VCaP (cell line): ENCODE data around the gene SEC16A.

Experiments
- H3K27ac ChIP-seq: fragments of 450-650 bp; 2 replicates; pipeline ENCODE4 v1.5.1; 2017
- TF ChIP-seq, protein P1 (sequence below): fragments of 450-650 bp; conservative IDR thresholded peaks from 2 replicates; pipeline ENCODE4 v1.5.1; 2017; ENCODE audit warnings: mild to moderate bottlenecking, moderate library complexity

Gene SEC16A

GRCh38 chr9:136474974-136475865, 7.6 kb downstream of the SEC16A start:
- TF ChIP-seq, protein P1, sequence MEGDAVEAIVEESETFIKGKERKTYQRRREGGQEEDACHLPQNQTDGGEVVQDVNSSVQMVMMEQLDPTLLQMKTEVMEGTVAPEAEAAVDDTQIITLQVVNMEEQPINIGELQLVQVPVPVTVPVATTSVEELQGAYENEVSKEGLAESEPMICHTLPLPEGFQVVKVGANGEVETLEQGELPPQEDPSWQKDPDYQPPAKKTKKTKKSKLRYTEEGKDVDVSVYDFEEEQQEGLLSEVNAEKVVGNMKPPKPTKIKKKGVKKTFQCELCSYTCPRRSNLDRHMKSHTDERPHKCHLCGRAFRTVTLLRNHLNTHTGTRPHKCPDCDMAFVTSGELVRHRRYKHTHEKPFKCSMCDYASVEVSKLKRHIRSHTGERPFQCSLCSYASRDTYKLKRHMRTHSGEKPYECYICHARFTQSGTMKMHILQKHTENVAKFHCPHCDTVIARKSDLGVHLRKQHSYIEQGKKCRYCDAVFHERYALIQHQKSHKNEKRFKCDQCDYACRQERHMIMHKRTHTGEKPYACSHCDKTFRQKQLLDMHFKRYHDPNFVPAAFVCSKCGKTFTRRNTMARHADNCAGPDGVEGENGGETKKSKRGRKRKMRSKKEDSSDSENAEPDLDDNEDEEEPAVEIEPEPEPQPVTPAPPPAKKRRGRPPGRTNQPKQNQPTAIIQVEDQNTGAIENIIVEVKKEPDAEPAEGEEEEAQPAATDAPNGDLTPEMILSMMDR: no peak

DNA sequence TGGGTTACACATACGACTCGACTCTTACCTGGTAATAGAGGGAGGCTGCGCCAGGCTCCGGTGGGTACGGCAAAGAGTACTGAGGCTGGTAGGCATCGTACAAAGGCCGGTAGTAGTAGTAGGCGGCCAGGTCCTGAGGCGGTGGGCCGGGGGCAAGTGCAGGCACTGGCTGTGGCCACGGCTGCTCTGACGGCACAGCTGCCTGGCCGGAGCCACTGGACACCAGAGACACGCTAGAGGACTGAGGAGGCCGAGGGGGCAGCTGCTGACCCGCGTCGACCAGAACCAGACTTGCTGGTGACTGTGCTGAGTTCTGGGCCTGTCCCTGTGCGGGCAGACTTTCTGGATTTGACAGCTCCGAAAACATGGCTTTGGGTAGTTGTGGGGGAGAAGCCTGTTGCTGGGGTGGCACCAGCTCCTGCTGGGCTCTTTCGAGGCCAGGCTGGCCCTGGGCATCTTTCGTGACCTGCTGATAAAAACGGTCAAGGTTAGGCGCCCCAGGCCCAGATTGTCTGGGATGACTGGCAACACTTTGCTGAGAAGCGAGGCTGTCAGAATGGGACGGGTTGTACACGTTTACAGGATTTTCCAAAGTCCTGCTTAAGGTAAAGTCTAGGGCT, 8.7 kb downstream of the SEC16A start:
- TF ChIP-seq, protein P1: no peak
- H3K27ac ChIP-seq: no peak overlapping the region

More at GRCh38 chr9:136474974-136475865, 7.6 kb downstream of the SEC16A start:
- H3K27ac ChIP-seq: no peak overlapping the region

DNA sequence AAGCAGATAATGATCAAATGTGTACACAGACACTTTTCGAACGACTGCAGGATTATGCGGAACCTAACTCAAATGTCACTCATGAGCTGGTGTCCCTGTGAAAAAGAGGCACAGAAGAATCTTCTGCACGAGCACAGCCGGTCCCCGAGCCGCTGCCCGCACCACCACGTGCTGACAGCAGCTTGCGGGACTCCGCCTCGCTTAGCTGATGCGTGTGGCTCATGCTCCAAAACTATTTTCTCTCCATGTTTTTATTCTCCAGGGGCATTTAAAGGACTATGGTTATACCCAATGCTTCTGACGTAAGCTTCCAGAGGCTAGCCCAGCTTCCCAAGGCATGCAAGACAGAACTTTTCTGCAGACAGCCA, 9.5 kb downstream of the SEC16A start:
- H3K27ac ChIP-seq: no peak overlapping the region
- TF ChIP-seq, protein P1: no peak

- no peak overlapping the region for H3K27ac ChIP-seq
- TF ChIP-seq, protein P1: no peak
Measured at GRCh38 chr9:136472640-136473353, 10.0 kb downstream of the SEC16A start.

DNA sequence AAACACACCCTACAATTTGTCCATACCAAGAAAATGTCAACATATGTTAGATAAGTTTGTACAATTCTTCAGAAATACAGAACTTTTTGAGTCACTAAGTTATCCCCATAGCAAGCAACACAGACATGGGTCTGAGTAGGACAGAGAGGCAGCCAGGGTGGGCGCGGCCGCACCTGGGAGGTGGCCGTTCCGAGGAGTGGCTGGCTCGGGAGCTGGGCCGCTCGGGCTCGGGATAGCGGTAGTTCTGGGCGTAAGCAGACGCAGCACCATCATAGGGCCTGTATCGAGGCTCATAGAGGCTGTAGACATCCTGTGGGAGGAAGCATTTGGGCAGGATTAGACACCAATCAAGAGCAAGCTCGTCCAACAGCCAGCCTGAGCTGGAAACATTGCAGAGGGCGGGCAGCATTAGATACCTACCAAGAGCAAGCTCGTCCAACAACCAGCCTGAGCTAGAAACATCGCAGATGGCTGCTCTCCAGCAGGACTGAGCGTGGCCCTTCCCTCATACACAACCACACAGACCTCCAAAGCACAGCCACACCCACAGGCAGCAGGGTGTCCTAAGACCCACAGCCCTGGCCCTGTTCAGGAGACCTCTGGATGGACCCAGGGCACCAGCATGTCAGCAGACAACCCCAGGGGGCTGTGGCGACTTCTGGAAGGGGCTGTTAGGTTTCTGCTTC, 10.9 kb downstream of the SEC16A start:
- H3K27ac ChIP-seq: no peak overlapping the region

DNA sequence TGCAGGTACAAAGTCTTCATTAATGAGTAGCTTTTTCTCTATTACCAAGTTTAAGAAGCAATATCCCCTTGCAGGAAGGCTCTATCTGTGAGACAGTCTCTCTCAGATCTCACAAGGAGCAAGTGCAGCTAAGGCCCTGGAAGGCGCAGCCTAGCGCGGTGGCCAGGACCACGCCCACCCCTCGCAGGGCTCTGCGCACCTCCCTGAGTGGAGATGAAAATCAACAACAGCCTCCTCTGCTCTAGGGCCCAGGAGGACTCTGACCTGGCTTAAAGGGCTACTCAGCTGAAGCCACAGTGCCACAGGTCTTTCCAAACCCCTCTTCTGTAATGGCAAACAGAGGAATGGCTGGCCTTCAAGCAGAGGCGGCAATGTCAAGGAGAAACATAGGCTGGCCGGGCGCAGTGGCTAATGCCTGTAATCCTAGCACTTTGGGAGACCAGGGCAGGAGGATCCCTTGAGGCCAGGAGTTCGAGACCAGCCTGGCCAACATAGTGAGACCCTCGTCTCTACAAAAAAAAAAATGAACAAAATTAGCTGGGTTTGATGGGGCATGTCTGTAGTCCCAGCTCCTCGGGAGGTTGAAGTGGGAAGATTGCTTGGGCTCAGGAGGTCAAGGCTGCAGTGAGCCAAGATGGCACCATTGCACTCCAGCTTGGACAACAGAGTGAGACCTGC, 11.9 kb downstream of the SEC16A start:
- no peak overlapping the region for H3K27ac ChIP-seq
- TF ChIP-seq, protein P1: no peak

More for the DNA sequence above, 10.9 kb downstream of the SEC16A start:
- TF ChIP-seq, protein P1: no peak
